Neuron (in vitro differentiated cells): ENCODE measurements around the gene SHLD1.
"Not testable (repeated sequence)": the region's sequence is repeated elsewhere in the genome, so short reads cannot be mapped to it uniquely, and the experiment has no call there.

ENCODE experiments used
- H2AFZ ChIP-seq: one replicate; pipeline ENCODE4 v1.6.1; 2013; ENCODE audit warnings: low read depth, mild to moderate bottlenecking, inconsistent platforms, low read length, moderate library complexity
- H3K27me3 ChIP-seq: one replicate; pipeline ENCODE4 v1.6.1; 2013; ENCODE audit warnings: low read length; ENCODE audit not compliant: insufficient read depth
- H3K36me3 ChIP-seq: one replicate; pipeline ENCODE4 v1.6.1; 2013; ENCODE audit warnings: low read length; ENCODE audit not compliant: insufficient read depth
- H3K4me1 ChIP-seq: one replicate; pipeline ENCODE4 v1.6.1; 2013; ENCODE audit warnings: low read length; ENCODE audit not compliant: insufficient read depth
- H3K4me3 ChIP-seq: 2 replicates; pipeline ENCODE4 v1.5.1; 2013; ENCODE audit warnings: mild to moderate bottlenecking, low read length, moderate library complexity
- H3K9me3 ChIP-seq: one replicate; pipeline ENCODE4 v1.6.1; 2013; ENCODE audit warnings: low read length

SHLD1 gene

DNA sequence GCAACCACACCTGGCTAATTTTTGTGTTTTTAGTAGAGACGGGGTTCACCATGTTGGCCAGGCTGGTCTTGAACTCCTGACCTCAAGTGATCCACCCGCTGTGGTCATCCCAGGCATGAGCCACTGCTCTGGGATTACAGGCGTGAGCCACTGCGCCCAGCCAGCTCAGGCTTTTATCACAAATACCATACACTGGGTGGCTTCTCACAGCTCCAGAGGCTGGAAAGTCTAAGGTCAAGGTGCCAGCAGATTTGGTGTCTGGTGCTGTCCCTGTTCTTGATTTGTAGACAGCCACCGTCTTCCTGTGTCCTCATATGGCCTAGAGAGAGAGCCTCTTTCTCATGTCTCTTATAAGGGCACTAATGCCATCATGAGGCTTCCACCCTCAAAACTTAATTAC lies 25.9 kb downstream of the SHLD1 start:
- no peaks in the 10 kb centered on the region for H3K9me3 ChIP-seq
- H3K36me3 ChIP-seq = peaks cover 10% of the 10 kb centered on the region
- no peak overlapping the region for H3K4me3 ChIP-seq
- H2AFZ ChIP-seq = no peak overlapping the region
- no peaks in the 10 kb centered on the region for H3K27me3 ChIP-seq
- no peaks in the 10 kb centered on the region for H3K4me1 ChIP-seq

- Histone ChIP-seq H3K4me3 (no peak overlapping the region), H3K36me3 (peaks cover 5% of the 10 kb centered on the region), H3K27me3 (no peaks in the 10 kb centered on the region), H3K9me3 (no peaks in the 10 kb centered on the region), H3K4me1 (peaks cover 7% of the 10 kb centered on the region), H2AFZ (no peak overlapping the region)
Observed at GRCh38 chr20:5779071-5779900, 29.1 kb downstream of the SHLD1 start.

DNA sequence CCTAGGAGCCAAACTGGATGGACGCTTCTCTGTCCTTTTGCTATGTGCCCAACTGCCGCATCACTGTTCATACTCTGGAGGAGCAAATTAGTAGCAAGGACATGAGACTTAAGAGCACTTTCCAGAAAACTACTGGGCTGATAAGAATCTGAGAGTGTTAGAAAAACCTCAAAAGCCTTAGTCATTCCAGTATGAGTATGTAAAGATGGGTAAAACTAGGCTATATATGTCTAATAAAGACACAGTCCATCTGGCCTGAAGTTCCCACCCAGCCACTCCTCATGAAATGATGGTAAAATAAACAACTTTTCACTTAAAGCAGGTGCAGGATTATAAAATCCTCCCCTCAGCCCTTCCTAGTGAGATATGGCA lies 30.6 kb downstream of the SHLD1 start:
- Histone ChIP-seq H3K36me3 (peaks cover 2% of the 10 kb centered on the region), H3K9me3 (no peaks in the 10 kb centered on the region), H3K4me3 (no peak overlapping the region), H2AFZ (no peak overlapping the region), H3K4me1 (peaks cover 7% of the 10 kb centered on the region), H3K27me3 (no peaks in the 10 kb centered on the region)

DNA sequence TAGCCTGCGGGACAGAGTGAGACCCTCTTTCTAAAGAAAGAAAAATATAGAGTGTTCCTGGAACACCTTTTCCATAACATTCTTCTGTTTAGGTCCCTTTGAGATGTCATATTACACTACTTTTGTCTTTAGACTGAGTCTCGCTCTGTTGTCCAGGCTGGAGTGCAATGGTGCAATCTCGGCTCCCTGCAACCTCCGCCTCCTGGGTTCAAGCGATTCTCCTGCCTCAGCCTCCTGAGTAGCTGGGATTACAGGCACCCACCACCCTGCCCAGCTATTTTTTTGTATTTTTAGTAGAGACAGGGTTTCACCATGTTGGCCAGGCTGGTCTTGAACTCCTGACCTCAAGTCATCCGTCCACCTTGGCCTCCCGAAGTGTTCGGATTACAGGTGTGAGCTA lies 31.2 kb downstream of the SHLD1 start:
- not testable (repeated sequence) for H3K4me1 ChIP-seq, H3K9me3 ChIP-seq, H3K36me3 ChIP-seq, H3K27me3 ChIP-seq, H3K4me3 ChIP-seq, H2AFZ ChIP-seq

DNA sequence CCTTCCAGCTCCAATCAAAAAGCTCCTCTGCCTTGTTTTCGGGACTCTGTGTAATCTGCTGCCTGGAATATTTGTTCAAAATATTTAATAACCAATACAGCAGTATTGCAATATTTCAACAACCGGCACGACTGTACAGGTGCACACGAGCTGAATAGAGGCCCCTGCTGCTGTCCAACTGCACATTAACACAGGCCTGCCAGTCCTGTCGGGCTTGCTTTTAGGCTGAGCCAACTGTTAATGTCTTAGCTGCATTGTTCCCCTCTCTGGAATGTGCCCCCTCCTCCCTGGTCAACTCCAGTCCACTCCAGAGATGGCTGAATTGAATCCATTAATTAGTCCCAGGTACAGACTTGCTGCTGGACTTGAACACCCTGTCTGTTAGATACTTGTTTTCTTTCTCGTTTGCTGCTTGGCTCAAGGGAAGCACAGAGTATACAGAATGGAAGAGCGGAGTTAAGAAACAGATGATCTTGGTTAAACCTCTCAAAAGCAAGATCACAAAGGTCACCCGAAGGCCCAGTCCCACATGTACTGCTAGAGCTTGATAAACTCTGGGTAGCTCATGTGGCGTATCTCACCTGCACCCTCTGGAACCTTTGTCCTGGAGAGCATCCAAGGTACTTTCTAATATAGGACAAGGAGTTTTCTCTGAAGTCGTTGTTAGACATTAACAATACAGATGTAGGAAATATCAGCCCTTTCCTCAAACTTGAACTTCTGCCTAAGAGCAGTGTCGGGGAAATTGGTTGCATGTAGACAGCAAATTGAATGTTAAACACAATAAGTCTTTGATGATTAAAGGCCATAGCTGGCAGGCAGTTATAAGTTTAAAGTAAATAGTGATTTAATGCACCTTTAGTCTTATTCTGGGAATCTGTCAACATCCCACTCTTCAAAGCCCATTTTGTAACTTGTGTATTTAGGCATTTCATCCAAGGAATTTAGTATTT lies 31.9 kb downstream of the SHLD1 start:
- H3K4me3 ChIP-seq = no peak overlapping the region
- peaks cover 7% of the 10 kb centered on the region for H3K4me1 ChIP-seq
- H3K36me3 ChIP-seq = peaks cover 2% of the 10 kb centered on the region
- no peak overlapping the region for H2AFZ ChIP-seq
- no peaks in the 10 kb centered on the region for H3K9me3 ChIP-seq
- H3K27me3 ChIP-seq = no peaks in the 10 kb centered on the region

DNA sequence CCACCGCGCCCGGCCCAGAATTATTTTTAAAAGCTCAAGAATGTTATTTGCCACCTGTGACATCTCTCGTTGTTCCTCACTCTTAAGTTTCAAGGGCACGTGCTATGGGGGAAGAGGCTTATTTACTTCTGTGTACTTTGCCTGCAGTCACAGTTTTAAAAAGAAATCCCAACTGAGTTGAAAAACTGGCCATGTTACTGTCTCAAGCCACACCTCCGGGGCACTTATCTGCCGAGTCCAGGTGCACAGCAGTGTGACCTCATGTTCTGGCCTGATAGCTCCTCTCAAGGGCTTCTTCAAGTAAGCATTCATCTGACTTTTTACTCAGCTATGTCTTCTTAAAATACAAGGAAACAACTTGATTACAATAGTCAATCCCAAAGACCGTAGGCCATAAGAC lies 34.5 kb downstream of the SHLD1 start:
- Histone ChIP-seq H3K36me3 (no peaks in the 10 kb centered on the region), H3K4me1 (peaks cover 7% of the 10 kb centered on the region), H3K9me3 (no peaks in the 10 kb centered on the region), H3K4me3 (no peak overlapping the region), H2AFZ (no peak overlapping the region), H3K27me3 (no peaks in the 10 kb centered on the region)

- no peak overlapping the region for H2AFZ ChIP-seq
- H3K27me3 ChIP-seq = no peaks in the 10 kb centered on the region
- no peaks in the 10 kb centered on the region for H3K9me3 ChIP-seq
Observed at GRCh38 chr20:5785146-5785545, 34.9 kb downstream of the SHLD1 start.

DNA sequence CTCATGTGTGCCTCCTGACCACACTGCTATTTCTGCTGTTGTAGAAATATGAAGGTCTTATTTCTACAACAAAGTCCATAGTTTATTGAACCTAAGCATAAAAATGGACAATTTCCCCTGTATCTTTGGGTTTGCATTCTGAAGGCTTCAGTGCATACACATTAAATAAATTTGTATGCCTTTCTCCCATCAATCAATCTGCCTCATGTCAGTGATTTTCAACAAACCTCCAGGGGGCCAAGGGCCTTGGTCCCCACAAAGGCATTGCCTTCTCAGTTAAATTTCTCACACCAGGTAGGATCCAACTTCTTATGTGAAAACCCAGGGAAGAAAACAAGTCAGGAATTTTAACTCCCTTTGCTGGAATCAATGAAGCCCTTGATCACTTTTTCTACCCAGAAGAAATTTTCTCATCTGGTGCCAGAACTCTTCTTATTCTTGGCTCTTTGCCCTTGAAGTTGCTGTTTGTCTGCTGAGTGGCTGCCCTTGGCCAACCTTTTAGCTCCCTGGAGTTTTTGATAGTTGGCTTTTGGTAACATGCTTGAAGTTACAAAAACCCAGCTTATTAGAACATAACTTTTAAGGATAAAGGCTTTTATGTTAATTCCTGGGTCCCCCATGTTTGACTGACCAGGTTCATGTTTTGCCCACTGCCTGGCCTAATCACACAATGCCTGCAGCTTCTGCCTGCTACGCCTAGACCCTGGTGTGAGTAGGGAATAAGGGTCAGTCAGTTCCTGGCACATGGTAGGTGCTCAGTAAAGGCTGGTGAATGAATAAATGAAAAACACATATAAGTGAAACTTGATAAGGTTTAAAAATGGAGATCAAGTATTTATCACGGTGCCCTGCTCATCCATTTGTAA lies 37.0 kb downstream of the SHLD1 start:
- no peaks in the 10 kb centered on the region for H3K36me3 ChIP-seq
- no peak overlapping the region for H3K4me3 ChIP-seq
- no peaks in the 10 kb centered on the region for H3K27me3 ChIP-seq
- no peak overlapping the region for H2AFZ ChIP-seq
- peaks cover under 1% of the 10 kb centered on the region for H3K4me1 ChIP-seq
- no peaks in the 10 kb centered on the region for H3K9me3 ChIP-seq

More at GRCh38 chr20:5785146-5785545, 34.9 kb downstream of the SHLD1 start:
- Histone ChIP-seq H3K4me3 (no peak overlapping the region), H3K4me1 (peaks cover 7% of the 10 kb centered on the region), H3K36me3 (no peaks in the 10 kb centered on the region)

GRCh38 chr20:5787796-5788165 lies 37.6 kb downstream of the SHLD1 start:
- Histone ChIP-seq H3K9me3 (no peaks in the 10 kb centered on the region), H3K27me3 (no peaks in the 10 kb centered on the region), H3K4me3 (no peak overlapping the region)

GRCh38 chr20:5788385-5788895 lies 38.2 kb downstream of the SHLD1 start:
- Histone ChIP-seq H3K27me3 (no peaks in the 10 kb centered on the region), H3K4me1 (no peaks in the 10 kb centered on the region), H2AFZ (no peak overlapping the region), H3K9me3 (no peaks in the 10 kb centered on the region), H3K4me3 (no peak overlapping the region), H3K36me3 (no peaks in the 10 kb centered on the region)

More at GRCh38 chr20:5787796-5788165, 37.6 kb downstream of the SHLD1 start:
- no peaks in the 10 kb centered on the region for H3K36me3 ChIP-seq
- no peak overlapping the region for H2AFZ ChIP-seq
- H3K4me1 ChIP-seq = no peaks in the 10 kb centered on the region

DNA sequence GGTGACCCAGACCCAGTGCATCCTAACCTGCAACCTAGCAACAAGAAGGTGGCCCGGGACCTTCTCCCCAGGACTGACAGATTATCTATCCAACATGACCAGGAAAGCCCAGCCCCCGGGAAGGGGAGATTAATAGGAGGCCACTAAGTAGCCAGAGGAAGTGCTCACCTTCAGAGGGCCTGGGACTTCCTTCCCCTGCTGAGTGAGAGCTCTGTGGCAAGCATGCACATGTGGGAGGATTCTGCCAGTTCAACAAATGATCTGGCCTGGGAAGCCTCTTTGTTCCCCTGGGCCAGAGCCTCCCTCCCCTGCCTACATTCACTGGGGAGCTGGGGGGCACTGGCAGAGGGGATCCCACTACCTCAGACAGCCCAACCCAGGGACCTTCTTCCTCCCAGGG lies 39.6 kb downstream of the SHLD1 start:
- H3K9me3 ChIP-seq = no peaks in the 10 kb centered on the region
- H3K4me3 ChIP-seq = no peak overlapping the region

GRCh38 chr20:5793916-5794315 lies 43.7 kb downstream of the SHLD1 start:
- Histone ChIP-seq H3K4me3 (no peak overlapping the region), H3K27me3 (no peaks in the 10 kb centered on the region), H3K9me3 (no peaks in the 10 kb centered on the region), H2AFZ (no peak overlapping the region), H3K4me1 (no peaks in the 10 kb centered on the region), H3K36me3 (no peaks in the 10 kb centered on the region)

More for the DNA sequence above, 39.6 kb downstream of the SHLD1 start:
- Histone ChIP-seq H3K27me3 (no peaks in the 10 kb centered on the region), H2AFZ (no peak overlapping the region), H3K36me3 (no peaks in the 10 kb centered on the region), H3K4me1 (no peaks in the 10 kb centered on the region)
